ENCODE measurements around the gene MUC6.

The MUC6 gene

GRCh38 chr11:1055109-1055703, 18.7 kb upstream of the MUC6 start:
- no peaks in the 10 kb centered on the region for H3K36me3 ChIP-seq (ENCODE audit: insufficient read depth, low read depth, low read length)
- no peak overlapping the region for H3K9ac ChIP-seq (ENCODE audit: low read depth, low read length)
- H3K9me3 ChIP-seq (ENCODE audit: insufficient read depth, low read depth, low read length) = no peaks in the 10 kb centered on the region
- no peak overlapping the region for H3K27ac ChIP-seq (ENCODE audit: low read length)
- H3K27me3 ChIP-seq (ENCODE audit: insufficient read depth, low read length) = no peaks in the 10 kb centered on the region
- H3K4me3 ChIP-seq (ENCODE audit: low read length) = no peak overlapping the region
- H3K4me1 ChIP-seq (ENCODE audit: insufficient read depth, low read length) = no peaks in the 10 kb centered on the region

- no peaks in the 10 kb centered on the region for H3K9me3 ChIP-seq (ENCODE audit: insufficient read depth, low read depth, low read length)
- no peak overlapping the region for H3K27ac ChIP-seq (ENCODE audit: low read length)
- H3K27me3 ChIP-seq (ENCODE audit: insufficient read depth, low read length) = no peaks in the 10 kb centered on the region
- no peaks in the 10 kb centered on the region for H3K4me1 ChIP-seq (ENCODE audit: insufficient read depth, low read length)
- H3K4me3 ChIP-seq (ENCODE audit: low read length) = no peak overlapping the region
- no peaks in the 10 kb centered on the region for H3K36me3 ChIP-seq (ENCODE audit: insufficient read depth, low read depth, low read length)
- H3K9ac ChIP-seq (ENCODE audit: low read depth, low read length) = no peak overlapping the region
Observed at GRCh38 chr11:1054143-1055108, 17.9 kb upstream of the MUC6 start.

- Histone ChIP-seq H3K36me3 (ENCODE audit: insufficient read depth, low read depth, low read length) (no peaks in the 10 kb centered on the region), H3K4me3 (ENCODE audit: low read length) (no peak overlapping the region), H3K9me3 (ENCODE audit: insufficient read depth, low read depth, low read length) (no peaks in the 10 kb centered on the region), H3K27ac (ENCODE audit: low read length) (no peak overlapping the region), H3K4me1 (ENCODE audit: insufficient read depth, low read length) (no peaks in the 10 kb centered on the region), H3K9ac (ENCODE audit: low read depth, low read length) (no peak overlapping the region), H3K27me3 (ENCODE audit: insufficient read depth, low read length) (no peaks in the 10 kb centered on the region)
Observed at GRCh38 chr11:1053121-1053901, 16.8 kb upstream of the MUC6 start.

- Histone ChIP-seq H3K4me1 (ENCODE audit: insufficient read depth, low read length) (no peaks in the 10 kb centered on the region), H3K9me3 (ENCODE audit: insufficient read depth, low read depth, low read length) (no peaks in the 10 kb centered on the region), H3K4me3 (ENCODE audit: low read length) (no peak overlapping the region), H3K9ac (ENCODE audit: low read depth, low read length) (no peak overlapping the region), H3K27ac (ENCODE audit: low read length) (no peak overlapping the region), H3K27me3 (ENCODE audit: insufficient read depth, low read length) (no peaks in the 10 kb centered on the region), H3K36me3 (ENCODE audit: insufficient read depth, low read depth, low read length) (no peaks in the 10 kb centered on the region)
Observed at GRCh38 chr11:1052133-1053011, 15.9 kb upstream of the MUC6 start.

- H3K9me3 ChIP-seq (ENCODE audit: insufficient read depth, low read depth, low read length) = no peaks in the 10 kb centered on the region
- no peaks in the 10 kb centered on the region for H3K4me1 ChIP-seq (ENCODE audit: insufficient read depth, low read length)
- no peak overlapping the region for H3K9ac ChIP-seq (ENCODE audit: low read depth, low read length)
Observed at GRCh38 chr11:1051356-1052132, 15.0 kb upstream of the MUC6 start.

DNA sequence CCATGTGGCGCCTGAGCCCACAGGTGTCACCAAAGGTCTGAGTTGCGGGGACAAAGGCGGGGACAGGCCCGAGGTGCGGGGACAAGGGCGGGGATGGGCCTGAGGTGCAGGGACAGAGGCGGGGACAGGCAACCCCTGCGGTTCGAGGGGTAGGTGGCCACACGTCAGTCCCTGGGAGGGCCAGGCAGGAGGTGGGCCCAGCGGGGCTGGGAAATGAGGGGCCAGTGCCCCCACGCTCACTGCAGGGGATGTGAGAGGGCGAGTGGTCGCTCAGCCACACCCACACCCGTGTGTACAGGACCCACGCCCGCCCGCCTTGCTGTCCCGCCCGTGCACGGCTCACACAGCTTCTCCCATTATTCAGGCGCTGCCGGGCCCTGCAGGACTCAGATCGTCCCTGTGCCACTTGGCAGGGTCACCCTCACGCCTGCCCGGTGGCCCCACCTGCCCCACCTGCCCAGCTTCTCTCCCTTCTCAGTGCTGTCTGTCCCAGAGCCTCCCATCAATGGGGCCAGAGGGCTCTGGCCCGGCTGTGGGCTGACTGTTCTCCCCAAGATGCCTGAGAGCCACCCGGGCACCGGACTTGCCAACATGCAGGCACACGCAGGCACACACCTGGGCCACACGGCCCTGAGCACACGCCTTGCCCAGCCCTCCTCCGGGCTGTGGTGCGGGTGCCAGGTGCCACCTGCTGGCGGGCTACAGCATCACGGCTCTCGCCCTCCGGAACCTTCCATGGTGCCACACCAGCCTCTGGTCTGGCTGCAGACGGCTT, 14.2 kb upstream of the MUC6 start:
- Histone ChIP-seq H3K36me3 (ENCODE audit: insufficient read depth, low read depth, low read length) (no peaks in the 10 kb centered on the region), H3K9ac (ENCODE audit: low read depth, low read length) (no peak overlapping the region), H3K27me3 (ENCODE audit: insufficient read depth, low read length) (no peaks in the 10 kb centered on the region), H3K4me3 (ENCODE audit: low read length) (no peak overlapping the region), H3K9me3 (ENCODE audit: insufficient read depth, low read depth, low read length) (no peaks in the 10 kb centered on the region), H3K4me1 (ENCODE audit: insufficient read depth, low read length) (no peaks in the 10 kb centered on the region), H3K27ac (ENCODE audit: low read length) (no peak overlapping the region)

More at GRCh38 chr11:1051356-1052132, 15.0 kb upstream of the MUC6 start:
- H3K36me3 ChIP-seq (ENCODE audit: insufficient read depth, low read depth, low read length) = no peaks in the 10 kb centered on the region
- H3K27ac ChIP-seq (ENCODE audit: low read length) = no peak overlapping the region
- no peaks in the 10 kb centered on the region for H3K27me3 ChIP-seq (ENCODE audit: insufficient read depth, low read length)
- no peak overlapping the region for H3K4me3 ChIP-seq (ENCODE audit: low read length)

DNA sequence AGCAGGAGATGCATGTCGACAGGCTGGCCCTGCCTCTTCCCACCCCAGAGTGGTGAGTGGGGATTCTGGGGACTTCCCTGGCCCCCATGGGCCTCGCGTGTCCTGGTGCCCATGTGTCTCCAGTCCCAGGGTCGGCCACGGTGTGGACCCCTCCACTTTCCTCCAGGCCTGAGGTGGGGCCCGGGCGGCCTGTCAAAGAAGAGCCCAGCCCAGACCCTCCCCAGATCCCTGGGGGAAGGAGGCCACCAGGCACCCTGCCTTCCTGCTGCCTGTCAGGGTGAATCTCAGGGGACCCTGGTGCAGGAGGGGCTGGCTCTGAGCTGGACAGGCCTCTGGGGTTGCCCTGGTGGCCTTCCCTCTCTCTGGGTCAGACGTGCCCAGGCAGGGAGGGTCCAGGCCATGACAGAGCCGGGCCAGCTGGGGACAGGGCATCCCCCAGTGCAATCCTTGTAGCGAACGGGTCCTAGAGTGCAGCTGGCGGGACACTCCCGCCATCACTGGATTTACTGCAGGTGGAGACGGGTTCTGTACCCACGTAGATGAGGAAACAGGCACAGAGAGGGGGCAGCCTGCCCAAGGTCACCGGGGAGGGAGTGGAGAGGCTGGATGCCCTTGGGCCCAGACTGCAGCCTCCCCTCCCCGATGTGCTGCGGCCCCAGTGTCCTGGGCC, 13.5 kb upstream of the MUC6 start:
- Histone ChIP-seq H3K4me1 (ENCODE audit: insufficient read depth, low read length) (no peaks in the 10 kb centered on the region), H3K4me3 (ENCODE audit: low read length) (no peak overlapping the region), H3K27ac (ENCODE audit: low read length) (no peak overlapping the region), H3K27me3 (ENCODE audit: insufficient read depth, low read length) (no peaks in the 10 kb centered on the region), H3K36me3 (ENCODE audit: insufficient read depth, low read depth, low read length) (no peaks in the 10 kb centered on the region), H3K9me3 (ENCODE audit: insufficient read depth, low read depth, low read length) (no peaks in the 10 kb centered on the region), H3K9ac (ENCODE audit: low read depth, low read length) (no peak overlapping the region)

DNA sequence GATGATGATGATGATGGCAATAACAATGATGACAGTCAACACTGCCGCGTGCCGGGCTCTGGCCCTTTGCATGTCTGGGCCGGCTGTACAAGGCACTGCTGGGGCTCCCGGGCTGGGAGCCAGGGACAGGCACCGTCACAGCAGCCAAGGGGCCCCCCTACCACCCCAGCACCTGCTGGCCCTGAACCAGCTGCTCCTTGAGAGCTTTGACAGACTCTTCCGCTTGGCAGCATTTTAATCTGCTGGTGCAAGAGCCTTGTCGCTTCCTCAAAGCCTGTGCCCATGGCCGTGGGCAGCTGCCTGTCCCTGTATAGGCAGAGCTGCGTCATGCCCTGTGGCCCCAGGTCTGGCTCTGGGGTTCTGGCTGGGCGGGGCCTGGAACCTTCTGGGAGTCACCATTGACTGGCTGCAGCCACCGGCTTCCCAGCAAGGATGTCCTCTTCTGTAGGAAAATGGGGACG, 12.9 kb upstream of the MUC6 start:
- Histone ChIP-seq H3K27me3 (ENCODE audit: insufficient read depth, low read length) (no peaks in the 10 kb centered on the region), H3K36me3 (ENCODE audit: insufficient read depth, low read depth, low read length) (no peaks in the 10 kb centered on the region), H3K9ac (ENCODE audit: low read depth, low read length) (no peak overlapping the region), H3K27ac (ENCODE audit: low read length) (no peak overlapping the region), H3K4me1 (ENCODE audit: insufficient read depth, low read length) (no peaks in the 10 kb centered on the region), H3K9me3 (ENCODE audit: insufficient read depth, low read depth, low read length) (no peaks in the 10 kb centered on the region; the same call in 1 of the 2 replicates), H3K4me3 (ENCODE audit: low read length) (no peak overlapping the region)

GRCh38 chr11:1049071-1049405, 12.5 kb upstream of the MUC6 start:
- H3K9me3 ChIP-seq (ENCODE audit: insufficient read depth, low read depth, low read length) = no peaks in the 10 kb centered on the region; the same call in 1 of the 2 replicates
- H3K4me3 ChIP-seq (ENCODE audit: low read length) = no peak overlapping the region
- H3K27me3 ChIP-seq (ENCODE audit: insufficient read depth, low read length) = no peaks in the 10 kb centered on the region
- no peaks in the 10 kb centered on the region for H3K36me3 ChIP-seq (ENCODE audit: insufficient read depth, low read depth, low read length)
- H3K27ac ChIP-seq (ENCODE audit: low read length) = no peak overlapping the region
- no peak overlapping the region for H3K9ac ChIP-seq (ENCODE audit: low read depth, low read length)
- no peaks in the 10 kb centered on the region for H3K4me1 ChIP-seq (ENCODE audit: insufficient read depth, low read length)

Measured in iPS-20b (cell line).